ENCODE data around the gene SYTL3.

SYTL3 gene

GRCh38 chr6:158619922-158620801, 29.7 kb upstream of the SYTL3 start:
- H3K27ac ChIP-seq (ENCODE audit: low read length) = no peak overlapping the region
- H3K9me3 ChIP-seq (ENCODE audit: insufficient read depth, low read length, severe bottlenecking) = no peaks in the 10 kb centered on the region
- TF ChIP-seq EZH2 (IDR thresholded peaks at IDR 0.05; ENCODE audit: borderline replicate concordance, low read depth, low read length, severe bottlenecking) = no peak
- TF ChIP-seq CTCF (IDR thresholded peaks at IDR 0.05; ENCODE audit: borderline replicate concordance, extremely low read depth, low read length, poor library complexity, severe bottlenecking) = no peak
- no peaks in the 10 kb centered on the region for H3K27me3 ChIP-seq (ENCODE audit: insufficient read depth, low read length, poor library complexity)
- H3K4me1 ChIP-seq (ENCODE audit: insufficient read depth, low read length) = no peaks in the 10 kb centered on the region
- H4K20me1 ChIP-seq (ENCODE audit: insufficient read depth, low read length) = peaks cover 14% of the 10 kb centered on the region; the same call in 1 of the 2 replicates
- no peak overlapping the region for H2AFZ ChIP-seq (ENCODE audit: low read depth, low read length)
- H3K9ac ChIP-seq (ENCODE audit: low read depth, low read length) = no peak overlapping the region
- ATAC-seq (ENCODE audit: insufficient read depth, low read depth) (no peak), DNase-seq (no peak)
- H3K4me3 ChIP-seq (ENCODE audit: low read depth in 1 of 2, low read length in 2 of 2) = no peak overlapping the region
- no peaks in the 10 kb centered on the region for H3K79me2 ChIP-seq (ENCODE audit: insufficient read depth, low read length)
- no peak overlapping the region for H3K4me2 ChIP-seq (ENCODE audit: insufficient read depth, low read length)
- peaks cover 57% of the 10 kb centered on the region for H3K36me3 ChIP-seq (ENCODE audit: insufficient read depth, low read length)

- no peaks in the 10 kb centered on the region for H3K9me3 ChIP-seq (ENCODE audit: insufficient read depth, low read length, severe bottlenecking)
- peaks cover 65% of the 10 kb centered on the region for H3K36me3 ChIP-seq (ENCODE audit: insufficient read depth, low read length)
- no peaks in the 10 kb centered on the region for H3K27me3 ChIP-seq (ENCODE audit: insufficient read depth, low read length, poor library complexity)
- no peak for ATAC-seq (ENCODE audit: insufficient read depth, low read depth)
- H3K4me3 ChIP-seq (ENCODE audit: low read depth in 1 of 2, low read length in 2 of 2) = no peak overlapping the region
- no peak overlapping the region for H2AFZ ChIP-seq (ENCODE audit: low read depth, low read length)
- no peak overlapping the region for H3K4me2 ChIP-seq (ENCODE audit: insufficient read depth, low read length)
- no peaks in the 10 kb centered on the region for H3K79me2 ChIP-seq (ENCODE audit: insufficient read depth, low read length)
- no peak overlapping the region for H3K27ac ChIP-seq (ENCODE audit: low read length)
- H3K9ac ChIP-seq (ENCODE audit: low read depth, low read length) = no peak overlapping the region
- DNase-seq = no peak
- TF ChIP-seq CTCF (IDR thresholded peaks at IDR 0.05; ENCODE audit: borderline replicate concordance, extremely low read depth, low read length, poor library complexity, severe bottlenecking) (no peak), EZH2 (IDR thresholded peaks at IDR 0.05; ENCODE audit: borderline replicate concordance, low read depth, low read length, severe bottlenecking) (no peak)
- H4K20me1 ChIP-seq (ENCODE audit: insufficient read depth, low read length) = peaks cover 18% of the 10 kb centered on the region; the same call in 1 of the 2 replicates
- no peaks in the 10 kb centered on the region for H3K4me1 ChIP-seq (ENCODE audit: insufficient read depth, low read length)
Measured at GRCh38 chr6:158620963-158621693, 28.7 kb upstream of the SYTL3 start.

GRCh38 chr6:158621694-158622544, 27.9 kb upstream of the SYTL3 start:
- ATAC-seq (ENCODE audit: insufficient read depth, low read depth) = no peak
- no peak for TF ChIP-seq EZH2 (IDR thresholded peaks at IDR 0.05; ENCODE audit: borderline replicate concordance, low read depth, low read length, severe bottlenecking)
- TF ChIP-seq CTCF (IDR thresholded peaks at IDR 0.05; ENCODE audit: borderline replicate concordance, extremely low read depth, low read length, poor library complexity, severe bottlenecking) = no peak

More at GRCh38 chr6:158621694-158622544, 27.9 kb upstream of the SYTL3 start:
- no peaks in the 10 kb centered on the region for H3K9me3 ChIP-seq (ENCODE audit: insufficient read depth, low read length, severe bottlenecking)
- H3K27me3 ChIP-seq (ENCODE audit: insufficient read depth, low read length, poor library complexity) = no peaks in the 10 kb centered on the region
- peaks cover 18% of the 10 kb centered on the region; the same call in 1 of the 2 replicates for H4K20me1 ChIP-seq (ENCODE audit: insufficient read depth, low read length)
- no peaks in the 10 kb centered on the region for H3K4me1 ChIP-seq (ENCODE audit: insufficient read depth, low read length)
- no peak overlapping the region for H3K9ac ChIP-seq (ENCODE audit: low read depth, low read length)
- peaks cover 73% of the 10 kb centered on the region for H3K36me3 ChIP-seq (ENCODE audit: insufficient read depth, low read length)
- no peak overlapping the region for H3K4me2 ChIP-seq (ENCODE audit: insufficient read depth, low read length)
- no peak overlapping the region for H3K4me3 ChIP-seq (ENCODE audit: low read depth in 1 of 2, low read length in 2 of 2)
- H3K79me2 ChIP-seq (ENCODE audit: insufficient read depth, low read length) = no peaks in the 10 kb centered on the region
- H2AFZ ChIP-seq (ENCODE audit: low read depth, low read length) = no peak overlapping the region
- no peak overlapping the region for H3K27ac ChIP-seq (ENCODE audit: low read length)
- DNase-seq = no peak
